ENCODE measurements around the gene PTPN12.
A peak's percentile ranks its signal among the peaks of the same experiment; 100 is the strongest.
"Not testable (repeated sequence)": the region's sequence is repeated elsewhere in the genome, so short reads cannot be mapped to it uniquely, and the experiment has no call there.

PTPN12 gene

DNA sequence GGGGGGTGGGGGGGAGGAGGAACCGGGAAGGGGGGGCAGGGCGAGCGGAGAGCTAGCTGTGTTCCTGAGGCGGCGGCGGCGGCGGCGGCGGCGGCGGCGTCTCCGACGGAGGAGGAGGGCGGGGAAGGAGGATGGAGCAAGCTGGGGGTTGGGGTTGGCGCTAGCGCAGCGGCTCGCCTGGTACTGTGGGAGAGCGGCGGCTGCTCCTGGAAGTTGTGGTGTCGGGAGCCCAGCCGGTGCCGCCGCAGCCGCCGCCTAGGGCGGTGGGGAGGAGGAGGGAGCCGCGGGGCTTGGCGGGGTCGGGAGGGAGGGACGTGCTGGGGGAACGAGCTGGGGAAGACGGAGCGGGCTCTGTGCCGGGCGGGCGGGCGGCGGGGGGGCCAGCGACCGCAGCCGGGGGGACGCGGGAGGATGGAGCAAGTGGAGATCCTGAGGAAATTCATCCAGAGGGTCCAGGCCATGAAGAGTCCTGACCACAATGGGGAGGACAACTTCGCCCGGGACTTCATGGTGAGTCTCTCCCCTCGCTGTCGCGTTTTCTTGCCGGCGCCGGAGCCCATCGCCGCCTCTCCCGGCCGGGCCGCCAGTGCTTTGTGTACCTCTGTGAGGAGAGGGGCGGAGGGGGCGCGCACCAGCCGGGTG, at the start of gene PTPN12:
Gene PTPN12, plus strand, starts transcription at position 160 of the 642 bp plus-strand sequence. Its CDS starts 252 bp downstream, at position 412.
- no peak for DNase-seq

DNA sequence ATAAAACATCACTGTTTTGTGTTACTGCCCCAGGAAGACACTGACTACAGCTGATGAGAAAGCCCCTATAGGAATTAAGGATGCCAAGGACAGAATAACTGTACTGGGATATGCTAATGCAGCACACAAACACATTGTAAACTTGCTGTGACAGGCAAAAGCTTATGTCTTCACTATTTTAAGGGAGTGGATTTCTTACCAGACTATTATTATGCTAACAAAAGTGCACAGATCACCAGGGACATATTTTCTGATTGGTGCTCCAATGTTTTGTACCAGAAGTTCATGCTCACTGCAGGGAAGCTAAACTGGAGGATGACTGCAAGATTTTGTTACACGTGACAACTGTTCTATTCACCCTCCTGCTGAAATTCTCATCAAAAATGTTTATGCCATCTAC, 48.1 kb upstream of the PTPN12 start:
- DNase-seq: no peak

GRCh38 chr7:77497079-77497478, 40.0 kb upstream of the PTPN12 start:
- peak; percentile 43 for DNase-seq

- DNase-seq: no peak
These were observed 38.3 kb upstream of the PTPN12 start for GRCh38 chr7:77498659-77499379.

GRCh38 chr7:77501192-77501515, 35.9 kb upstream of the PTPN12 start:
- DNase-seq: no peak

GRCh38 chr7:77504951-77505350, 32.1 kb upstream of the PTPN12 start:
- DNase-seq: no peak

GRCh38 chr7:77506899-77507298, 30.2 kb upstream of the PTPN12 start:
- DNase-seq: no peak

GRCh38 chr7:77513002-77513670, 24.0 kb upstream of the PTPN12 start:
- DNase-seq: not testable (repeated sequence)

DNA sequence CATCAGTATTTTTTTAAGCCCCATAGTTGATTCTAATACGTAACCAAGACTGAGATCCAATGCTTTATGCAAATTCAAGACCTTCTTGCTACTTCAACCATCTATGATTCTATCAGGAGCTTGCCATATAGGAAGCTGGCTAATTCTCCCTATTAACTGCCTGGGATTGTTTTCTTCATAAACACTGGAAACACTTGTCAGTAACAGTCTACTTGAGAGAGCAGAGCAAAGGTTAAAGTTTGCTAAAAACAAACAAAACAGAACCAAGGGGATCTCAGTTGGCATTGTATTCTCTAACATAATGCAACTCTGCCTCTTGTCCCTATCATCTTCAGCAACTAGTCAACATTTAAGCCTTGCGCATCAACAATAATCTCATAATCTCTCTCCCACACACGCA, 21.0 kb upstream of the PTPN12 start:
- DNase-seq: no peak

DNA sequence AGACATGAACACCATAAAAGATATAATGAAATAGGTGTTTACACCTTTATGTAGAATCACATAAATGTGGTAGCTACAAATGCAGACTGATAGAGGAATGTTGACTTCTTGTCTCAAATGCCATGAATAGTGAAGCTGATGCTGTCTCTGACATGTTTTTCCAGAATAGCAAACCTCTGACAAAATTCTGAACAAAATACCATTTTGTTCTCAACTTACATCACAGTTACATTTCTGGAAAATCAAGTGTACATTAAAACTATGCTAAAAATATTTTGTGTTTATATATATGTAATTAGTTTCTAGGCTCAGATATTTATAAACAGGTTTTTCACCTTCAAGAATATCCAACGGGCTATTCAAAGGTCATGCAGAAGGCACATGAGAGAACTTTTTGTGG, 16.8 kb upstream of the PTPN12 start:
- DNase-seq: no peak

- DNase-seq: not testable (repeated sequence)
These were observed 15.6 kb upstream of the PTPN12 start for GRCh38 chr7:77521537-77521936.

GRCh38 chr7:77524731-77525130, 12.4 kb upstream of the PTPN12 start:
- DNase-seq: no peak

DNA sequence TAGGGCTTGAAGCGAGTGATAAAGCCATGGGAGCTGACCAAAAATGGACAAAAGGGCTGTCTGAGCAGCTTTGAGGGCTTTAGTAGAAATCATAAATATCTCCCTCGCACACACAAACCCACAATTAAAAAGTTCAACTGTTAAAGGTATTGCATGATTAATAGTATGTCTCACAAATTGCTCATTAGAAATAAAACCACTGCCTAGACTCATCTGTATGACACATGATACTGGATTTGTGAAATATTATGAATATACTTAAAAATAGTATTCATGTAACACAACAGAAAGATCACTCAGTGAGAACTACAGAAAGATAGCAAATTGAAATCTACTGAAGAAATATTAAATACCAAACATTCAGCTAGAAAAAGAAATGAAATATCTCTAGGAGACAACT, 11.9 kb upstream of the PTPN12 start:
- DNase-seq: no peak

DNA sequence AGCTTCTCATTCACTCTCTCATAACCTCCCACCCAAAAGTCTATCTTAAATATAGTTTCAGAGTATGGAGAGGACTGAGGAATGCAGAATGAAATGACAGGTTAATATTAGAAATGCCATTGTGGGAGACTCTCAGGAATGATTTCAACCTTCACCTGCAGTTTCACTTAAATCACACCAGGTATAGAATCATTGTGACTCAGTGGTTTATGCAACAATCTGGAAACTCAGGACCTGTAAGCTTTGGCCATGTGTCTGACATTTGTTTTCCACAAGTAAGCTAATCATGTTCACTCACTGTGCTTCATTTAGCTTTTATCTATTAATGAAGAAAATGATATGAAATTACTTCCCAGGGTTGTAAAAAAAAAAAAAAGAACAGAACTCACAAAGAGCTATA, 8.7 kb upstream of the PTPN12 start:
- no peak for DNase-seq

GRCh38 chr7:77529279-77529678, 7.8 kb upstream of the PTPN12 start:
- no peak for DNase-seq

DNA sequence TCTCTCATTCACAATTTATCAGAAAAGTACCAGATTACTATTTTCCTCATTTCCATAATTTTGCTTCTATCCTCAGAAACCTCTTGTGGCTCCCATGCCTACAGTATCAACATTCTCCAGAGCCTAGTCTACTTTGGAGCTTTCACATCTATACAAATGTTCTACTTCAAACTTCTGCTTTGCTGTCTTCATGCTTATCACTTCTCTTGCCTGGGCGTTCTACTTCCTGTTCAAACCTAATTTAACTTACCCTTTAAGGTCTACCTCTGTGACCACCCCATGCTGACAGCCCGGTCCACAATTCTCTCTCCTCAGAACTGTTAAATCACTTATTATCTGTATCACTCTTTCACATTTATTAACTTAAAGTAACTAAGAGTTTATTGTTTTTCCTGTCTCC, 6.1 kb upstream of the PTPN12 start:
- no peak for DNase-seq

DNA sequence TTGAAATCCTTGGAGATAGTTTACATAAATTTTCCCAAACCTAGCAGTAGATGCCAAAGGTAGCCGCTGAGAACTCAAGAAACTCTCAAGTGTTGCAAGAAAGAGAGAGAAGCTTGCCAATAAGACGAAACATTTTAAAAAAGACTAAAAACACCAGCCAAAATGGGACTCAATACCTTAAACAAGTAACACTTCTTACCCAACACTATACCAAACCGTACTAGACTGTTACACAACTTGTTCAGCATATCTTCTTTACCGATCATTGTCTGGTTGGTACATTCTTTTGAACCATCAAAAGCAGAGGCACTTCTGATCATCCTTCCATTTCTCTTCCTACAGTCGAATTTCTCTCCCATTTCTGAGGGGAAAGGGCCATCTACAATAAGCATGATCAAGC, 4.8 kb upstream of the PTPN12 start:
- DNase-seq: no peak

GRCh38 chr7:77532732-77533131, 4.4 kb upstream of the PTPN12 start:
- not testable (repeated sequence) for DNase-seq

GRCh38 chr7:77534046-77534445, 3.0 kb upstream of the PTPN12 start:
- DNase-seq: not testable (repeated sequence)

DNA sequence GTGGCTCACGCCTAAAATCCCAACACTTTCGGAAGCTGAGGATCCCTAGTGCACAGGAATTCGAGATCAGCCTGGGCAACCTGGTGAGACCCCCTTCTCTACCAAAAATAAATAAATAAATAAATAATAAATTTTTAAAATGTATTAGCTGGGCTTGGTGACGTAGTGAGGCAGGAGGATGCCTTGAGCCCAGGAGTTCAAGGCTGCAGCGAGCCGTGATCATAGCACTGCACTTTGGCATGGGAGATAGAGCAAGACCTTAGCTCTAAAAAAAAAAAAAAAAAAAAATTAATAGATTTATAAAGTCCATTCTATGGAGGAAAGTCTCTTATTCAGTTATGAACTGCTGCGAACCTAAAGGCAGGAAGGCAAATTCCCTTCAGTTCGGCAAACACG, 1.1 kb upstream of the PTPN12 start:
- DNase-seq: no peak

GRCh38 chr7:77536413-77537135, 521 bp upstream of the PTPN12 start:
- DNase-seq: peak; percentile 99

- DNase-seq: peak; percentile 44
These were observed 734 bp downstream of the PTPN12 start for GRCh38 chr7:77537778-77538280.

All from NCI-H345 (cell line).